Fibroblast of skin of right biceps (primary cell): ENCODE data around the gene TSKS.
A peak's percentile ranks its signal among the peaks of the same experiment; 100 is the strongest.
"Not testable (repeated sequence)": the region's sequence is repeated elsewhere in the genome, so short reads cannot be mapped to it uniquely, and the experiment has no call there.

Experiments used
- DNase-seq: peaks from one replicate; pipeline ENCODE4 v3.0.0-alpha.2; 2013

Gene TSKS

DNA sequence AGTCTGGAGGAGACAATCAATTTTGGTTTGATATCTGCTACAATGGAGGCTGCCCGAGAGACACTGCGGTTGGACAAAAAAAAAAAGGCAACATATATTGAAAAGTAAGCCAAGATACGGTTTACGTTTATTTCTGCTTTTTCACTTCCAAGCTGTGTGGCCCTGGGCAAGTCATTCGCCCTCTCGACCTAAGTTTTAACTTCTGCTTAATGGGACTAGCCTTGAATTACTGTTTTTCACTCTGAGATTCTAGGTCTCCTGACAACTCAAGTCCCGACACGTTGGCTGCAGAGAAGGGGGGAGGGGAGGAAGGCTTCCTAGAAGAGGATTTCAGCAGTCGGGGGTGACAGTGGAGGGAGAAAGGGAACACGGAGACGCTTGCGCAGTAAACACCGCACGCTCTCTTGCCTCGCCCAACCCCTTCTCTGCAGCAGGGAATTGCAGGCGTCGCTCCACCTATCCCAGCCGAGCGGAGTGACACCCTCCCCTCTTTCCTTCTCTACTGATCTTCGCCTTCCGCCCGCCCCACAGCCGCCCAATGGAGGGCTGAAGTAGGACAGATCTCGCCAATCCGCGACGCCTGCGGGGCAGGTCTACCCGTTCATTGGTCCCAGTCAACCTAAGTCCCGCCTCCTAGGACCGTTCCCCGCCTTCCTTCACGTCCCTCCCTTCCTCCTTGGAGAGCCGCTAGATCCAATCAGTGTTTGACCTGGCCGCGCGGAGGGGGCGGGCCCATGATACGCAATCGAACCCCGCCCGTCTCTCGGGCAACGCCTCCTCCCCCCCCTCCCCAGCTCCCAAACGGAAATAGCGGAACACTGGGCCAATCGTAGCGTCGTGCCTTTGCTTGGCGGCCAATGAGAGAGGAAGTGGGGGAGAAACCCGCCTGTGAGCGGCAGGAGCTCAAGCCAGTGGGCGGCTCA lies 3.2 kb upstream of the TSKS start:
- DNase-seq = peak; percentile 100

DNA sequence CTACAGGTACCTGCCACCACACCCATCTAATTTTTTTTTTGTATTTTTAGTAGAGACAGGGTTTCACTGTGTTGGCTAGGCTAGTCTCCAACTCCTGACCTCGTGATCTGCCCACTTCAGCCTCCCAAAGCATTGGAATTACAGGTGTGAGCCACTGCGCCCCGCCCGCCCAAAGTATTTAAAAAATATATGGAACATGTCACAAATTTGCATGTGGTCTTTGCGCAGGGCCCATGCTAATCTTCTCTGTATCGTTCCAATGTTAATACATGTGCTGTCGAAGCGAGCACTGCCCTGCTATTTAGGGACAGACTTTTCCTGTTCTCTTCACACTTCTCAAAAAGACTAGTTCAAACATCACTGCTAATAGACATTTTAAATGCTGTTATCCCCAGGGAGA lies 1.2 kb upstream of the TSKS start:
- DNase-seq = no peak

GRCh38 chr19:49761625-49762311 lies 1.3 kb downstream of the TSKS start:
- peak; percentile 50 for DNase-seq

DNA sequence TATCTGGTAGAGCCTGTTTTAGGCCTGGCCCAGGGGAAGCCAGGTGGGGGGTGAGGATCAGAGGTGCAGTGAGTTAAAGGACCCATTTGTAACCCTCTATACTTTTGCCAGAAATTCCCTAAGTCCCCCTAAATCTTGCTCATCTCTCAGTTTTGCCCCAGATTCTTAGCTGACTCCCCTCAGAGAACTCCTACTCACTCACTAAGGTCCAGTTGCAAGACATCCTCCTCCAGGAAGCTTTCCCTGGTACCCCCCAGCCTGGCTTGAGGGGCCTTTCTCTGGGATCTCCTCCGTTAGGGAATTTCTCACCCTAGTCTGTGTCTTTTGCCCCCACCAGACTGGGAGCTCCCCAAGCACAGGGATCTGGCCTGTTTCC lies 1.9 kb downstream of the TSKS start:
- no peak for DNase-seq

DNA sequence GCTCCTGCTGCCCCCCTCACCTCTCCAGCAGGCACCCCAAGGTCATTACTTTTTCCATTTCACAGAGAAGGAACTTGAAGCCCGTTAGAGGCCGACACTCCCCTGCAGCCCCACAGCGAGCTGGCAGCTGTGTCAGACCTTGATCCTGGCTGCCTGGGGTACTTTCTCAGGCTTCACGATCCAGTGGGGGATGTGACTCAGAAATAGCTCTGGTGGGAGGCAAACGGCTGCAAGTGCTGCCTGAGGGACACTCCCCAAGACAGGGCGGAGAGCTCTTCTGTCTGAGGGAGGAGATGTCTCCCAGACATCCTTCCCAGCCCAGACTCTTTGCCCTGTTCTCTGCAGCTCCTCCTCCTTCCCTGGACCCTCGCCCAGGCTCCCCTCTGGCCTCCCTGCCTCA lies 4.8 kb downstream of the TSKS start:
- peak; percentile 85 for DNase-seq

DNA sequence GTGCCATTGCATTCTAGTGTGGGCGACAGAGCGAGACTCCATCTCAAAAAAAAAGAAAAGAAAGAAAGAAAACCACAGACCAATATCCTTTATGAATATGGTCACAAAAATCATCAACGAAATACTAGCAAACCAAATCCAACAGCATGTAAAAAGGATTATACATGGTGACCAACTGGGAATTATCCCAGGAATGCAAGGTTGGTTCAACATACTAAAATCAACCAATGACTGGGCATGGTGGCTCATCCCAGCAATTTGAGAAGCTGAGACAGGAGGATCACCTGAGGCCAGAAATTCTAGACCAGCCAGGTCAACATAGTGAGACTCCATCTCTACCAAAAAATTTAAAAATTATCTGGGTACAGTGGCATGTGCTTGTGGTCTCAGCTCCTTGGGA lies 7.2 kb downstream of the TSKS start:
- DNase-seq = no peak

DNA sequence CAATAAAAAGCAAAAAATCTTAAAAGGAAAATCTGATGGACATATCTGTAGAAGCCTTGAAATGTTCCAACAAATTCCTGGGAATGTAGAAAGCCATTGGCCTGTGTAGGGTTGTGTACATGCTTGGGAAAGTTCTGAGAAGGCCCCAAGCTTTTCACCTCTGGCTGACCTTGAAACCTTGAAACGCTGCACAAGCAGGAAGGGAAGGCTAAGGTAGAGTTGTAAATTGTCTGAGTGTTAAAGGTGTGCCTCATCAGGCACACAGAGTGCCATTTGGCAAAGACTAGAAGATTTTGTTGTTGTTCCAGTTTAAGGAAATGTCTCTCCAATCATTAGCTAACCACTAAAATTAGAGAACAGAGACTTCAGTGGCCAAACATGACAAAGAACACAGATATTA lies 10.4 kb downstream of the TSKS start:
- DNase-seq = no peak

DNA sequence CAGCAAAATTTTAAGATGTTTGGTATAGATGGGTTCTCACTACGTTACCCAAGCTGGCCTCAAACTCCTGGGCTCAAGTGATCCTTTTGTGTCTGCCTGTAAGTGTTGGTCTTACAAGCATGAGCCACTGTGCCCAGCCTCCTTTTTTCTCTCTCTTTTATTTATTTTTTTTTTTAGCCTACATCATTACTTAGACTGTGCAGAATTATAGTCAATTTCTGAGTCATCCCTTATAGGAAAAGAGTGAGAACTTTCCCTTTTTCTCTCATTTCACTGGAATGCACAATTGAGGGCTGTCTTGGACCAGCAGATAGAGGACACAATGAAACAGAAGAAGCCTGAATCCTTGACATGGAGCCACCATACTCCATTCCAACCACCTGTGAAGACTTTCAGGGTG lies 13.3 kb downstream of the TSKS start:
- DNase-seq = peak; percentile 61

DNA sequence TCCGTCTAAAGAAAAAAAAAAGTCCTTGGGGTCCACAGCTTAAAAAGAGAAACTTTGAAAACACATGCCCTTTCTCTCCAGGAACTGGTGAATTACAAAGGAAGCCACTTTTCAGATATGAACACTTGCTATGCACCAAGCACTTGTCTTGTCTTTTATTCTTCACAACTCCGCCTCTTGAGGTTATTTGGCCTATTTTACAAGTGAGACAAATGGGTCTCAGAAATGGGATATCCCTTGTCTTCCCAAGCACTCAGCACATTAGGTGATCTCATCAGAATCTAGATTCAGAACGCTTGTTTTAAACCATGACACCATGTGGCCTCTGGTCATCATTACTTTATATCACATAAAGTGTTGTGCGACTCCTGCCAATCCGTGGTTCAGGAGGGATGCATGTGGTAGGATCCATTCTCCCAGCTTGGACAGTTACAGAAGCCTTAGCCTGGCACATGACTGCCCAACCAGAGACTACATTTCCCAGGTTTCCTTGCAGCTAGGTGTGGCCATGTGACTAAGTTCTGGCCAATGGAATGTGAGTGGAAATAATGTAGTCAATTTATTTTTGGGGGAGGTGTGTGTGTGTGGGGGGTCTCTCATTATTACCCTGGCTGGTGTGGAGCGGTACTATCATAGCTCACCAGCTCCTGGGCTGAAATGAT lies 13.9 kb downstream of the TSKS start:
- peak; percentile 24 for DNase-seq

GRCh38 chr19:49746206-49746958 lies 16.7 kb downstream of the TSKS start:
- peak; percentile 59 for DNase-seq

DNA sequence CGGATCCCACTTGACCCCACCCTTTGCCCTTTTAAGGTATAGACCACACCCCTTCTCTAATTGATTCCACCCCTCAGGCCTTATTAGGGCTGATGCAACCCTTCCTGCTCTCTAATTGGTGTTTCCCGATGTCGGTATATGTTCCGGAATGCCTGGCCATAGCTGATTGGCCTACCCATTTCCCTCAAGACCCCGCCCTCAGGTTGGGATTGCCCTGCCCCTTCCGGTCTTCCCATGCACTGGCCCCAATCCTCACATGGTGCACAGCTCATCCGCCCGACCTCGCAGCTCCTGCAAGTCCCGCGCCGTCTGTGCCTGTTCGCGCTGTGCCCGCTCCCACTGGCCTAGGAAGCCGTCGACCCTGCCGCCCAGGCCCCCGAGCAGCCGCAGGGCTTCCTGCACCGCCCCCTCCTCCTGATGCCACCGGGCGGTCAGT lies 18.1 kb downstream of the TSKS start:
- no peak for DNase-seq

DNA sequence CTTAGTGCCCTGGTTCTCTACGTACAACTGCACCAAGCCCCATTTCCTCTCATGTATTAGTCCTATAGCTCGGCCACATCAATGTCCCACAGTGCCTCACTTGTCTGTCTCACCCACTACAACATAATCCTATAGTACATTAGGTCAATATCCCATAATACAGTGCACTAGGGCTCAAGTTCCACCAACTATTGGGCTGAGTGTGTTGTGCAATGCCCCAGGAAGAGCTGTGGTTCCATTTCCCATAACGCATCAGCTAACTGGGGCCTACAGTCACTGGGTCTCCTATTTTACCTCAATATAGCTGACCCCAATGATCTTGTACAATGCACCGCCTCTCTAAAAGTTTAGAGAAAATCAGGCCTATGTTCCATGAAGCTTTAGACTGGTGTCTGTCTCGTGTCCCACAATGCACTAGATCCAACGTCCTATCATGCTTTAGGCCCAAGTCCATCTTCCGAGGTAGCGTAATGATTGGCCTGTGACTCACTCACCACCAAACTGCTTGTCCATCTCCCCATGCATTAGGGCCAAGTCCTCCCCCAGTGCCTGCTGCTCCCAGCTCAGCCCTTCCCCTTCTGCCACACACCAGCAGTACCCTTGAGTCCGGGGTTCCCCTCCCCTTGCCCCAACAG lies 21.8 kb downstream of the TSKS start:
- DNase-seq = peak; percentile 14

DNA sequence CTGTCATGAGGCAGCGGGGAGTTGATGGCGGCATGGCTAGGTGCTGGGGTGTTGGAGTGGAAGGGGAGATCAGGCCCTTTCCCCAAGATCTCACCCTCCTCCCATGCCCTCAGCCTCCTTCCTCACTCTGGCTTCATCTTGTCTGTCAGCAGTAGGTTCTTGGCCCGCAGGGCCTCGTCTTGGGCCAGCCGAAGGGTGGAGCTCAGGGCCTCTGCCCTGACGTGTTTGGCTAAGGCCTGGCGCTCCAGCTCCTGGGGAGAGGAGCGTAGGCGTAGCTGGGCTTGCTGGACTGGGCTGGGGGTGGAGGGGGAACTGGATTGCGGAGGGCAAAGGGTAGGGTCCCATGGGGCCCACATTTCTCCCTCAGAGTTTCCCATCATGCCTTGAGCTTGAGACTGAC lies 23.2 kb downstream of the TSKS start:
- no peak for DNase-seq

GRCh38 chr19:49739098-49739497 lies 24.0 kb downstream of the TSKS start:
- DNase-seq = no peak

DNA sequence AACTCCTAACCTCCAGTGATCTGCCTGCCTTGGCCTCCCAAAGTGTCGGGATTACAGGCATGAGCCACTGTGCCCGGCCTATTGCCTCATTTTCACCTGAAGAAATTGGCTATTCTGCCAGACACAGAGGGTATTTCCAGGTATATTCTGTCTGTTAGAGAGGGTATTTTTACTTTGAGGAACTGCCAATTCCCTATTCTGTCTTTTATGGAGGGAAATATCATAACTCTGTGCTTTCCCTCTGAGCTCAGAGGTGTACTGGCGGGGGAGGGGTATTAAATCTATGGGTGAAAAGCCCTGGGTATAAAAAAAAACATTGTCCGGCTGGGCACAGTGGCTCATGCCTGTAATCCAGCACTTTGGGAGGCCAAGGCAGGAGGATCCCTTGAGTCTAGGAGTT lies 24.8 kb downstream of the TSKS start:
- DNase-seq = no peak

- DNase-seq = no peak
These were observed 32.9 kb downstream of the TSKS start for GRCh38 chr19:49730166-49730565.

- peak; percentile 26 for DNase-seq
These were observed 35.7 kb downstream of the TSKS start for GRCh38 chr19:49727217-49728030.

- not testable (repeated sequence) for DNase-seq
These were observed 43.7 kb downstream of the TSKS start for GRCh38 chr19:49719420-49719819.

- DNase-seq = no peak
These were observed 44.1 kb downstream of the TSKS start for GRCh38 chr19:49718991-49719390.

- peak; percentile 19 for DNase-seq
These were observed 44.6 kb downstream of the TSKS start for GRCh38 chr19:49718511-49718910.

GRCh38 chr19:49716154-49716553 lies 47.0 kb downstream of the TSKS start:
- DNase-seq = no peak
